Measurements from ENCODE around the gene ZNF787.

ZNF787 gene

GRCh38 chr19:56121180-56122167 is at the start of gene ZNF787:
Gene ZNF787 (minus strand): TSS chr19:56121295. CDS start chr19:56103217, 18,078 bp downstream.
- in situ Hi-C loops (cut with HindIII; ENCODE audit: low sequenced_read_pairs): no loop called here
- DNase-seq (ENCODE audit: low read depth, low spot score): peak; percentile 99
- TF ChIP-seq CTCF (IDR thresholded peaks at IDR 0.05; ENCODE audit: low read depth, low read length): no peak
- H3K4me3 ChIP-seq (ENCODE audit: low read depth, low read length): peak within 1 kb of the TSS; percentile 64

DNA sequence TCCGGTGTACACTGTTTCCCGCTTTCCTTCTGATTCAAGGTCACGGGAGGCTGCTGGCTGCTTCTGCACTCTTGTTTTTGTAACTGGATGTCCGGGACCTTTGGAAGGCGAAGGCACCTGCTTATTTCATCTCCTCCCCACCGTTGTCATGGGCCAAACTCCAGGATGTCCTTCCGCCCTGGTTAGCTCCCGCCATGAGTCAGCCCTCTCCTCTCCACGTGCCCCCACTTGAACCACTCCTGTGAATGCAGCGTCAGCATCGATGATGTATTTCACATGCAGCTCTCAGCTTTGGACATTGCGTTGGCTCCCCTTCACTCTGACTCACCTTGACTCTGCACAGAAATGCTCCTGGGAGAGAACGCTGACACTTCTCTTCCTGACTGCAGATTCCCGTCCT is 49.2 kb upstream of the ZNF787 start:
- no peak for TF ChIP-seq CTCF (IDR thresholded peaks at IDR 0.05; ENCODE audit: low read depth, low read length)
- DNase-seq (ENCODE audit: low read depth, low spot score): peak; percentile 50
- no peak overlapping the region for H3K4me3 ChIP-seq (ENCODE audit: low read depth, low read length)
- in situ Hi-C loops (cut with HindIII; ENCODE audit: low sequenced_read_pairs): no loop called here

- no peak overlapping the region for H3K4me3 ChIP-seq (ENCODE audit: low read depth, low read length)
- in situ Hi-C loops (cut with HindIII; ENCODE audit: low sequenced_read_pairs): no loop called here
- no peak for TF ChIP-seq CTCF (IDR thresholded peaks at IDR 0.05; ENCODE audit: low read depth, low read length)
- no peak for DNase-seq (ENCODE audit: low read depth, low spot score)
Observed at GRCh38 chr19:56167064-56167578, 46.0 kb upstream of the ZNF787 start.

DNA sequence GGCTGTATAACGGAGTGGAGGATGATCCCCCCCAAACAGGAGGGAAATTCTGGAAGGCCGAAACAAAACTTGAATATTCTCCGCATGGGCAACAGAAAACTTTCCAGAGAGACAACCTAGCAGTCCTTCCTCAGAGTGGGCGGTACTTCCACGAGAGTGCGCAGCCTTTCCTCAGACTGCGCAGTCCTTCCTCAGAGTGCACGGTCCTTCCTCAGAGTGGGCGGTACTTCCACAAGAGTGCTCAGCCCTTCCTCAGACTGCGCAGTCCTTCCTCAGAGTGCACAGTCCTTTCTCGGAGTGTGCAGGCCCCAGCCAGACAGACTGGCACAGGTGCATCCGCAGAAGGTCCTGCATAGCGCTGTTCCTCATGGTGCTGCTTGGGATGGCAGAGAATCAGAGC is 42.0 kb upstream of the ZNF787 start:
- no peak for TF ChIP-seq CTCF (IDR thresholded peaks at IDR 0.05; ENCODE audit: low read depth, low read length)
- in situ Hi-C loops (cut with HindIII; ENCODE audit: low sequenced_read_pairs): no loop called here
- no peak overlapping the region for H3K4me3 ChIP-seq (ENCODE audit: low read depth, low read length)
- DNase-seq (ENCODE audit: low read depth, low spot score): no peak

- in situ Hi-C loops (cut with HindIII; ENCODE audit: low sequenced_read_pairs): no loop called here
- TF ChIP-seq CTCF (IDR thresholded peaks at IDR 0.05; ENCODE audit: low read depth, low read length): no peak
- peak; percentile 19 for DNase-seq (ENCODE audit: low read depth, low spot score)
- H3K4me3 ChIP-seq (ENCODE audit: low read depth, low read length): no peak overlapping the region
Observed at GRCh38 chr19:56162258-56162657, 41.2 kb upstream of the ZNF787 start.

GRCh38 chr19:56161534-56161933 is 40.4 kb upstream of the ZNF787 start:
- in situ Hi-C loops (cut with HindIII; ENCODE audit: low sequenced_read_pairs): no loop called here
- H3K4me3 ChIP-seq (ENCODE audit: low read depth, low read length): no peak overlapping the region
- no peak for TF ChIP-seq CTCF (IDR thresholded peaks at IDR 0.05; ENCODE audit: low read depth, low read length)
- no peak for DNase-seq (ENCODE audit: low read depth, low spot score)
